ENCODE data around the gene GPX2. TPM values are rescaled to one million over a fixed set of nuclear protein-coding genes. Genes with fewer than 3 reads are reported as not detected.

GPX2 gene
- total and polyA plus RNA-seq, 10 of the 15 experiments (the other 5 are each of a cell fraction or from before 2014, with no cell fraction given): not detected

- TF ChIP-seq MAX (IDR thresholded peaks at IDR 0.05; ENCODE audit: low read depth, low read length): no peak; the same call in 1 of the 2 replicates
- no peak for TF ChIP-seq SREBF2 (IDR thresholded peaks at IDR 0.05; ENCODE audit: low read length)
- no peak for TF ChIP-seq MYB (IDR thresholded peaks at IDR 0.05; ENCODE audit: borderline replicate concordance, low read depth, low read length)
- no peak for TF ChIP-seq SUZ12 (IDR thresholded peaks at IDR 0.05; ENCODE audit: unreplicated experiment)
- TF ChIP-seq KAT2A (conservative IDR thresholded peaks at IDR 0.05; ENCODE audit: control insufficient read depth, low read depth, low read length): no peak
- no peak for TF ChIP-seq STAT3 (IDR thresholded peaks at IDR 0.05; ENCODE audit: low read depth, low read length)
- peak; percentile 33; the same call in 1 of the 2 replicates for TF ChIP-seq NRF1 (conservative IDR thresholded peaks at IDR 0.05; ENCODE audit: low read depth, low read length)
- no peak for TF ChIP-seq RAD51 (IDR thresholded peaks at IDR 0.05)
- TF ChIP-seq POLR2AphosphoS5 (IDR thresholded peaks at IDR 0.05; ENCODE audit: low read length): peak; percentile 95
- no peak for TF ChIP-seq IRF4 (IDR thresholded peaks at IDR 0.05; ENCODE audit: low read depth, low read length)
- TF ChIP-seq MLLT1 (IDR thresholded peaks at IDR 0.05): peak; percentile 82
- no peak for TF ChIP-seq NR2C1 (IDR thresholded peaks at IDR 0.05)
- TF ChIP-seq IRF5 (IDR thresholded peaks at IDR 0.05; ENCODE audit: borderline replicate concordance): peak; percentile 81
- no peak for TF ChIP-seq RAD21 (IDR thresholded peaks at IDR 0.05; ENCODE audit: insufficient read depth, low read depth, low read length)
- peak; percentile 81; the same call in 1 of the 2 replicates for TF ChIP-seq NBN (IDR thresholded peaks at IDR 0.05)
- no peak for TF ChIP-seq EP300 (IDR thresholded peaks at IDR 0.05; ENCODE audit: borderline replicate concordance in 1 of 2, control insufficient read depth in 1 of 2, low read depth in 2 of 2, low read length in 2 of 2)
- TF ChIP-seq BACH1 (IDR thresholded peaks at IDR 0.05; ENCODE audit: borderline replicate concordance): peak; percentile 82
- peak; percentile 92 for TF ChIP-seq NKRF (conservative IDR thresholded peaks at IDR 0.05)
- TF ChIP-seq ZNF207 (IDR thresholded peaks at IDR 0.05; ENCODE audit: borderline replicate concordance): peak; percentile 75; the same call in 1 of the 2 replicates
- TF ChIP-seq PAX8 (IDR thresholded peaks at IDR 0.05): no peak
- TF ChIP-seq FOXM1 (IDR thresholded peaks at IDR 0.05; ENCODE audit: low read depth, low read length): 0 out of 2 replicates have a peak, but pooled peaks have one; percentile 3
- peak; percentile 82 for TF ChIP-seq DPF2 (IDR thresholded peaks at IDR 0.05)
- TF ChIP-seq MEF2A (IDR thresholded peaks at IDR 0.05; ENCODE audit: insufficient read depth, low read depth, low read length): no peak
- TF ChIP-seq ZNF24 (IDR thresholded peaks at IDR 0.05): no peak
- TF ChIP-seq BCL11A (IDR thresholded peaks at IDR 0.05; ENCODE audit: low read depth, low read length): no peak
- no peak for TF ChIP-seq CBX5 (IDR thresholded peaks at IDR 0.05; ENCODE audit: low read depth)
- TF ChIP-seq ZNF622 (IDR thresholded peaks at IDR 0.05): no peak
- no peak for TF ChIP-seq HDAC2 (IDR thresholded peaks at IDR 0.05)
These were observed 28.1 kb downstream of the GPX2 start, which contains the start of gene CHURC1 (continued) for GRCh38 chr14:64914237-64915028.

Measured in GM12878 (cell line).